HL-60 (cell line): ENCODE results near the gene NXPH4.

Experiments
- DNase-seq, 2 experiments: peaks; one replicate each; pipeline ENCODE4 v3.0.0-alpha.2; 2010 to 2020; ENCODE audit warnings: low read depth in 1 of 2, low spot score in 1 of 2
- H3K27ac ChIP-seq: fragments of 250-450 bp; sonication (Bioruptor Pico); replicated peaks from 2 replicates; pipeline ENCODE4 v1.5.1; 2020; ENCODE audit warnings: mild to moderate bottlenecking, moderate library complexity
- H3K27me3 ChIP-seq: fragments of 250-450 bp; sonication (Bioruptor Pico); 2 replicates; pipeline ENCODE4 v1.5.1; 2021; ENCODE audit warnings: mild to moderate bottlenecking, moderate library complexity; ENCODE audit not compliant: insufficient read depth, poor library complexity, severe bottlenecking
- H3K4me3 ChIP-seq: replicated peaks from 2 replicates; pipeline ENCODE4 v1.5.1; 2011; ENCODE audit warnings: mild to moderate bottlenecking, control low read depth, low read length; ENCODE audit not compliant: insufficient read depth
- GABPA ChIP-seq: IDR thresholded peaks from 2 replicates; pipeline ENCODE4 v1.6.1; 2012; ENCODE audit warnings: low read depth
- POLR2AphosphoS5 ChIP-seq: IDR thresholded peaks from 2 replicates; pipeline ENCODE4 v1.6.1; 2012; ENCODE audit warnings: low read depth
- SPI1 ChIP-seq: IDR thresholded peaks from 2 replicates; pipeline ENCODE4 v1.6.1; 2012; ENCODE audit warnings: low read depth, mild to moderate bottlenecking, borderline replicate concordance
- TF ChIP-seq, protein P1 (sequence below): IDR thresholded peaks from 2 replicates; pipeline ENCODE4 v1.6.1; 2012; ENCODE audit warnings: low read depth; ENCODE audit not compliant: insufficient replicate concordance
- TF ChIP-seq, protein P2 (sequence below): IDR thresholded peaks from one replicate; pipeline ENCODE4 v1.5.1; 2011; ENCODE audit warnings: low read length, control low read depth, inconsistent platforms; ENCODE audit not compliant: insufficient read depth

NXPH4 gene

GRCh38 chr12:57180321-57180989 lies 36.1 kb upstream of the NXPH4 start:
- TF ChIP-seq SPI1 (no peak), POLR2AphosphoS5 (no peak), GABPA (no peak)
- TF ChIP-seq, protein P1, sequence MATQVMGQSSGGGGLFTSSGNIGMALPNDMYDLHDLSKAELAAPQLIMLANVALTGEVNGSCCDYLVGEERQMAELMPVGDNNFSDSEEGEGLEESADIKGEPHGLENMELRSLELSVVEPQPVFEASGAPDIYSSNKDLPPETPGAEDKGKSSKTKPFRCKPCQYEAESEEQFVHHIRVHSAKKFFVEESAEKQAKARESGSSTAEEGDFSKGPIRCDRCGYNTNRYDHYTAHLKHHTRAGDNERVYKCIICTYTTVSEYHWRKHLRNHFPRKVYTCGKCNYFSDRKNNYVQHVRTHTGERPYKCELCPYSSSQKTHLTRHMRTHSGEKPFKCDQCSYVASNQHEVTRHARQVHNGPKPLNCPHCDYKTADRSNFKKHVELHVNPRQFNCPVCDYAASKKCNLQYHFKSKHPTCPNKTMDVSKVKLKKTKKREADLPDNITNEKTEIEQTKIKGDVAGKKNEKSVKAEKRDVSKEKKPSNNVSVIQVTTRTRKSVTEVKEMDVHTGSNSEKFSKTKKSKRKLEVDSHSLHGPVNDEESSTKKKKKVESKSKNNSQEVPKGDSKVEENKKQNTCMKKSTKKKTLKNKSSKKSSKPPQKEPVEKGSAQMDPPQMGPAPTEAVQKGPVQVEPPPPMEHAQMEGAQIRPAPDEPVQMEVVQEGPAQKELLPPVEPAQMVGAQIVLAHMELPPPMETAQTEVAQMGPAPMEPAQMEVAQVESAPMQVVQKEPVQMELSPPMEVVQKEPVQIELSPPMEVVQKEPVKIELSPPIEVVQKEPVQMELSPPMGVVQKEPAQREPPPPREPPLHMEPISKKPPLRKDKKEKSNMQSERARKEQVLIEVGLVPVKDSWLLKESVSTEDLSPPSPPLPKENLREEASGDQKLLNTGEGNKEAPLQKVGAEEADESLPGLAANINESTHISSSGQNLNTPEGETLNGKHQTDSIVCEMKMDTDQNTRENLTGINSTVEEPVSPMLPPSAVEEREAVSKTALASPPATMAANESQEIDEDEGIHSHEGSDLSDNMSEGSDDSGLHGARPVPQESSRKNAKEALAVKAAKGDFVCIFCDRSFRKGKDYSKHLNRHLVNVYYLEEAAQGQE = no peak
- TF ChIP-seq, protein P2, sequence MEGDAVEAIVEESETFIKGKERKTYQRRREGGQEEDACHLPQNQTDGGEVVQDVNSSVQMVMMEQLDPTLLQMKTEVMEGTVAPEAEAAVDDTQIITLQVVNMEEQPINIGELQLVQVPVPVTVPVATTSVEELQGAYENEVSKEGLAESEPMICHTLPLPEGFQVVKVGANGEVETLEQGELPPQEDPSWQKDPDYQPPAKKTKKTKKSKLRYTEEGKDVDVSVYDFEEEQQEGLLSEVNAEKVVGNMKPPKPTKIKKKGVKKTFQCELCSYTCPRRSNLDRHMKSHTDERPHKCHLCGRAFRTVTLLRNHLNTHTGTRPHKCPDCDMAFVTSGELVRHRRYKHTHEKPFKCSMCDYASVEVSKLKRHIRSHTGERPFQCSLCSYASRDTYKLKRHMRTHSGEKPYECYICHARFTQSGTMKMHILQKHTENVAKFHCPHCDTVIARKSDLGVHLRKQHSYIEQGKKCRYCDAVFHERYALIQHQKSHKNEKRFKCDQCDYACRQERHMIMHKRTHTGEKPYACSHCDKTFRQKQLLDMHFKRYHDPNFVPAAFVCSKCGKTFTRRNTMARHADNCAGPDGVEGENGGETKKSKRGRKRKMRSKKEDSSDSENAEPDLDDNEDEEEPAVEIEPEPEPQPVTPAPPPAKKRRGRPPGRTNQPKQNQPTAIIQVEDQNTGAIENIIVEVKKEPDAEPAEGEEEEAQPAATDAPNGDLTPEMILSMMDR = no peak
- DNase-seq = no peak
- H3K27ac ChIP-seq = no peak overlapping the region
- H3K4me3 ChIP-seq = no peak overlapping the region
- H3K27me3 ChIP-seq = peaks cover 11% of the 10 kb centered on the region

- DNase-seq = no peak
- H3K27me3 ChIP-seq = peaks cover 11% of the 10 kb centered on the region
- no peak overlapping the region for H3K4me3 ChIP-seq
- TF ChIP-seq POLR2AphosphoS5 (no peak), GABPA (no peak), SPI1 (no peak)
- TF ChIP-seq, protein P1 = no peak
- TF ChIP-seq, protein P2 = no peak
- no peak overlapping the region for H3K27ac ChIP-seq
Measured at GRCh38 chr12:57181072-57181471, 35.5 kb upstream of the NXPH4 start.

GRCh38 chr12:57181561-57182155 lies 34.9 kb upstream of the NXPH4 start:
- DNase-seq = no peak
- no peak overlapping the region for H3K4me3 ChIP-seq
- H3K27me3 ChIP-seq = peaks cover 11% of the 10 kb centered on the region
- H3K27ac ChIP-seq = no peak overlapping the region
- TF ChIP-seq SPI1 (no peak), GABPA (no peak), POLR2AphosphoS5 (no peak)
- TF ChIP-seq, protein P2 = no peak
- TF ChIP-seq, protein P1 = no peak
